ENCODE measurements around the gene BMPER.

BMPER gene

GRCh38 chr7:33968591-33968990 is 63.3 kb downstream of the BMPER start:
- no peak for DNase-seq (ENCODE audit: low read depth in 2 of 2)

GRCh38 chr7:33970536-33970935 is 65.2 kb downstream of the BMPER start:
- no peak for DNase-seq (ENCODE audit: low read depth in 2 of 2)

DNA sequence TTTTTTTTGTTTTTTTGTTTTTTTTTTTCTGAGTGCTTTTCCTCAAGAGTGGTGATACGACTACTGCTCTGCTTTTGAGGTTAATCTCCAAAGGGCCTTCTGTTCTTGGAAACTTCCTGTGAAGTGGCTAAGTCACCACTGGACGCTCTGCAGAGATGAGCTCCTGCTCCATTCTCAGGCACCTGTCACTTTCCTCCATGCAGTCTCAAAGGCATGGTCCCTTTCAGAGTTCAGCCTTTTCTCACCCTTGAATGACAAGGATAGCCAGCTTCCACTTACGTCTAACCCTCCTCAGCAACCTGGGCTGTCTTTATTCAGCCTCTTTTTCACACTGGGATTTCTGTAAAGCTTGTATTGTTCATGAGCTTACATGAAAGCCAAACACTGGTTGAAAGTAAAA is 65.8 kb downstream of the BMPER start:
- no peak for DNase-seq (ENCODE audit: low read depth in 2 of 2)

- DNase-seq (ENCODE audit: low read depth in 2 of 2): no peak
Observed at GRCh38 chr7:33973231-33974015, 68.1 kb downstream of the BMPER start.

DNA sequence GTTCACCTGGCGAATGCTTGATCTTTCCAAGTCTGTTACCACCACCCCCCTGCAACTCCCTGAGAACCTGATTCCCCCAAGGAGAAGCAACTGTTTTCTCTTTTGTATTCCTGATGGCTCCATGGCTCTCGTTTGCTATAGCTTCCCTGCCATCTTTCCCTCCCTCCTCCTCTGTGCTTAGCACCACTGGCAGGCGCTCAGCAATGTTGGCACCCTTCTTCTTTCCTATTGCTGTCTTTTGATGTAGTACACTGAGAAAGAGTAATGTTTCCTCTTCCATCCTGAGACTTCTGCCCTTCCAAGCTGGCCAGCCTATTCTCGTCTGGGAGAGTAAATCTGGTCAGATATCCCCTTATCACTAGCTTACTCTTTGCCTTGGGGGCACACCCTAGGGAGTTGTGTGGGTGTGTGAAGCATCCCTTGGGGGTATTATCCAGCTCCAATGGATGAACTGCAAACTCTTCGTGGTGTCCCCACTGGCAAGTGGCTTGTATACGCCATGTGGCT is 74.0 kb downstream of the BMPER start:
- DNase-seq (ENCODE audit: low read depth in 2 of 2): no peak

DNA sequence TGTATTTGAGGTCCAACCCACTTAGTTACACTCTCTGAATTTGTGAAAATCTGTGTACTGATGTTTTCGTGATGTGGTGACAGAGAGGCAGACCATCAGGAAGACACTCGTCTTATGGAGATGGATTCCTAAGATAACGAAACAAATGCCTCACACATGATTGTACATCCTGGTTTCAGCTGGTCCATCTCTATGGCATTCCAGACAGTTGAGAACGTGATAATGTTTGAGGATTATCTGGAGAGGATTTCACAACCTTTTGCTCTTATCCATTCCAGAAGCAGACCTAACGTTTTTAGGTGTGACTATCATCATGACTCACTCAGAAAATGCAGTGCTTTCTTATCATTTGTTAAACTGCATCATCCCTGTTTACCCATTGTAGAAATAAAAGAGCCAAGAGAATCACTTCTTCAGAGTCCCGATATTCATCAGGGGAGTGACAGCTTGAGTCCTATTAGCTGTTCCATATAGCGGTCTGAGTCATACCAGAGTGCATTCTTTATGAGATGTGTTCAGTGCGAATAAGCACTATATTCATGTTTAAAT is 74.5 kb downstream of the BMPER start:
- no peak for DNase-seq (ENCODE audit: low read depth in 2 of 2)

GRCh38 chr7:33981226-33981625 is 75.9 kb downstream of the BMPER start:
- DNase-seq (ENCODE audit: low read depth in 2 of 2): no peak

DNA sequence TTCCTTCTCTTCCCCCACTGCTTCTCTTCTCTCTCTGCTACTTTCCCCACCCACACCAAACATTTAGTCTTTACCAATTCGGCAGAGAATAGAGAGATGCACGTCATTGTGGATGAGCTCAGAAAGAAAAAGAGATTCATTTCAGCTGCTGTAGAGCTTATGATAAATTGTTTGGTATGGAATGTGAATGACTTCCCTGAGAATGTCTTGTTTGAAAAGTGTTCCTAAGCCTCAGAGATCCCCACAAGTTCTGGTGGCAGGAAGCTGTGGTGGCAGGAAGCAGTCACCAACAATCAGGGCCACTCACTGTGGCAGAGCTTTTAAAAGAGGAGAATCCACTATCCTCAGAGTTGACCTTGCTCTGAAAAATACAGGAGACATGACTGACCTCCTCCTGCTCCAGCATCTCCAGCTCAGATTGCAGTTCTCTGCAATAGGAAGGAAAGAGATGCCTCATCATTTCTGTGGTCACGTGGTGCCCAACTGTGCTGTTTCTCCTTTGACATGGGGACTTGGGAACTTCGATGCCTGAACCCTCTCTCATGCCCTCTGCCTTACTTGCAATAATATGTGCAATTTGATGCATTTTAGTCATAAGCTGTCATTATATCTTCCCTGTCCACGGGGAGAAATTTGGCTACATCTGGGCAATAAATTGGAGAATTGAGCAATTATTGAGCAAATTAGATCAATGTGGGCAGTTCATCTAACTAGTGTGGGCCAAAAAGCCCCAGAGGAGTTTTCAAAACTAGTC is 76.5 kb downstream of the BMPER start:
- DNase-seq (ENCODE audit: low read depth in 2 of 2): no peak

DNA sequence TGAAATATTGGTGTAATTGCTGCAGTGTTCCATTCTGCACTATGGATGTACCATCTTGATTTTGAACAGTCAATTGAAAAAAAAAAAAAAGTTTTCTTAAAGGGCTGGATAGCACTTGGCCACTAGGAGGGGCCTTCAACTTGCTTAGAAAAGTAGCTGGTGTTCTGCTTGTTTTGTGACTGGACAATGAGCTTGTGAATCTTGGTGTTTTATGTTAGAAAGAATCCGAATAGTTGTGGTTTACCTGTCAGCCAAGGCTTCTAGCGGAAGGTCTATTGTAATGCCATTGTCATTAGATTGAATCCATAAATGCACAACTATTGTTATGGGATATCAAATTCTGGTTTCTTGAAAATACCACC is 77.1 kb downstream of the BMPER start:
- DNase-seq (ENCODE audit: low read depth in 2 of 2): no peak

DNA sequence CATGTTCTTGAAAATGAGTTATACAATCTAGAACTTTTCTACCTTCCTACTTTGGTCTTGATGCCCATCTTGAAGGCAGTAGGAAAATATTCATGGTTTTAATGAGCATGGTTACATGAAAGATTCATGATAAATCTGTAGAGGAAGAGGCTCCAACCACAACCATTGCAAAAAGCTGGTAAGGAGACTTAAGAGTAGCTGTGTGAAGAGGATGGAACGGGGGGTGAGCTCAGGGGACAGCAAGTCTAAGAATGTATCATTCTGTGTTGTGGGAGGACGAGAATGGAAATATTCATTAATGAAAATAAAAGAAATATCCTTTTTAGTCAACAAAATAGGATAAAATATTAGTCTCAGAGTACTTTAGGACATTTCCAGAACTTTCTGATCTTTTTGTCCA is 81.1 kb downstream of the BMPER start:
- DNase-seq (ENCODE audit: low read depth in 2 of 2): no peak

DNA sequence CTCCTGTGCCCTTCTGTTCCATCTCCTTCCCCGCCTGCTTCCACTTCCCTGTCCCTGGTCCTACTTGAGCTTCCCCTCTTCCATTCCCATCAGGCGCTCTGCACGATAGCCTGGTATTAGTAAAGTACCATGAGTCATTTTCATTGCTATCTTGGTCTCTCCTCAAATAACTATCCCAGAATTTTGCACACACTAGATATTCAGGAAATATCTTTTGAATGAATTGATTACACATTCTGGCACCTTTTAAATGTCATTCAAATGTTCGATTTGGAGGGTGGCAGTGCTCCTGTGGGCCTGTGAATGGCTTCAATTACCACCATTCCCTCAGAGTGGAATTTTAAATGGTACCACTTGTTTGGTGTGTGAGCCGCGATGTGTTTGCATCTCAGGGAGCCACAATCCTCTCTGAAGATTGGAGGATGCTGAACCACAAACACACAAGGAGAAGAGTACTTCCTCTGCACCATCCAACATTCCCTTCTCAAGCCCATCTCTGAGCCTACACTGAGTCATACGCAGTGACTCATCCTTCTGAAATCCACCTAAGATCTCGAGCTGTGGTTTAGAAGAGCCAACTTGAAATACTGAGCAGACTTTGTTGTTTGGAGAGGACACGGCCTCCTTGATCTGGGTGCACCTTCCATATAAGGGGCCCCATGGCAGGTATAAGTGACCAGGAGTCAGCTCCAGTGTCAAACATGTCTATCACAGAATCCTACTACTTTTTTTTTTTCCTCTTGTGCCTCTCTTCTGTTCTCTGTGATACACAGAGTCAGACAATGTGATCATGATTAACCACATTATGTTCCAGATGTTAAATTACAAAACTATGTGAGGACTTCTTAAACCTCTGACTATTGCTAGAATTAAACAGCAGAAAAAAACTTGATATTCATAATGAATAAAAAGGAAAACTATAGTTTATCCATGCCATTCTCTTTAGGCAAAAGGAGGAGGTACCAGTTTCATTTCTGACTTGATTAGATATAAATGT is 81.9 kb downstream of the BMPER start:
- no peak for DNase-seq (ENCODE audit: low read depth in 2 of 2)

DNA sequence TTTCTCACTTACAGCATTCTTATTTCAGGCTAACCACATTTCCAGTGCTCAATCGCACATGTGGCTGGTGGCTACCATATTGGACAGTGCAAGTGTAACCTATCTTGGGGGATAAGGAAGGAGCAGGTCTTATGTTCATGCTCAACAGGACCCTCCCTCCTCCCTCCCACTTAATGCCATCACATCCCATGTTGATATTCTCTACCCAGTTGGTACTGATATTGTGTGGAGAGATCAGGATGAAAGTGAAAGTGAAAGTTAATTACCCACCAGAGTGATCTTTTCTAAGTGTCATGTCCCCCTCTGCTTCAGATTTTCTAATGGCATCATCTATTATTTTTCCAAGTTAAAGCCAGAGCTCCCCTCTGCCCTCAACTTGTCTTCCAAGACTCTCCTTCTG is 91.6 kb downstream of the BMPER start:
- DNase-seq (ENCODE audit: low read depth in 2 of 2): no peak

DNA sequence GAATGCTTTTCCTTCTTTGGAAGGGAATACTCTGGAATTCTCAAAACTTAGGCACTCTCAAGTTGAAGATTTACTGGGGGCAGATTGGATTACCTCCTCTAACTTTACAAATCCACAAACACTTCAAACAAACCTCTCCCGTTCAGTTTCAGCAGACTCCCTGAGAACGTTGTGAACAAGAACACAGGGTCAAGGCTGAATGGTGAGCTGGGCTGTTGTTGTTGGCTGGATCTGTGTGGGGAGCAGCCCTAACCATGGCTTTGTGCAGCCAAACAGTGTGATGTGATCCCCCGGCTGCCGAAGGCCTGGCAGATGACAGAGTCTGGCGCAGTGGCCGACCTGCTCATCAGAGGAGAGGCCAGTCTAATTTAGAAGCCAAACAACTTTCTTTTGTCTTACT is 93.1 kb downstream of the BMPER start:
- DNase-seq (ENCODE audit: low read depth in 2 of 2): no peak

DNA sequence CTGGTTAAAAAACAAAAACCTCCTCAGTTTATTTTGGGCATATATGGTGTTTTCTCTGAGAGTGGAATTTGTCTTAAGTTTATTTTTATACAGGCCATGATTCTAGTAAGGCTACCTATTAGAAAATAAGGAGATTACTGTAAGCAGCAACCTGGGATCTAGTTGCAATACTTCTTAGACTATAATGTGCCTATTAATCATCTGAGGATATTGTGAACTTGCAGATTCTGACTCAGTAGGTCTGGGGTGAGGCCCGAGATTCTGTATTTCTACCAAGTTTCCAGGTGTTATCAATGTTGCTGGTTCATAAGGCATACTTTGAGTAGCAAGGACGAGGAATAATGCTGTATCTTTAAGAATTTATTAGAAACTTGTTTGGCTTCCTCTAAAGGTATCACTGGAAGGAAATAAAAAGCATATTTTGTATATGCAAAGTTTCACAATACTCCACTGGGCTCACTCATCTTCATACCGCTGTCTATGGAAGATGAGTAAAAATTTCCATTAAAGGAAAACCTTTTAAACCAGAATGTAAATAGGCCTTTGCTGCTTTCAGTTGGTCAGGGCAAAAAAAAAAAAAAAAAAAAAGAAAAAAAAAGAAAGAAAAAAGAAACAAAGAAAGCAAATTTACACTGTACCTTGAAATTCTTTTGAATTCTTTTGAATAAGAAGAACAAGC is 105.8 kb downstream of the BMPER start:
- no peak for DNase-seq (ENCODE audit: low read depth in 2 of 2)

GRCh38 chr7:34011696-34012095 is 106.4 kb downstream of the BMPER start:
- no peak for DNase-seq (ENCODE audit: low read depth in 2 of 2)

GRCh38 chr7:34013421-34013820 is 108.1 kb downstream of the BMPER start:
- no peak for DNase-seq (ENCODE audit: low read depth in 2 of 2)

DNA sequence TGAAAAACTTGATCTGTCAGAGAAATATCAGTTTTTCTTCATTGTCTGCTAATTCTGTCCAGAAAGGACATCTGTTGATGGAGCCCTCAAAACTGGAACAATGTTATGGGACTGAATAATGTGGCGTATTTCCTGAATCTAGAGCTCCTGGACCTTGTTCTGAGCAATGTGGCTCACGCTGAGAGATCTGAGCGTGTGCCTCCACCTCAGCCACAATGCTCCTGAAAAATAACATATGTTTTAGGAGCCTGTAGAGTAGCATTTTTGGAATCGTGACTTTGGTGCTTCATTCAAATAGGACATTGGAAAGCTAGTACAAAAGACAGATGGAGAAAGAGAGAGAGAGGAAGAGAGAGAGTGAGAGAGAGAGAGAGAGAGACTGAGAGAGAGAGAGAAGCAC is 110.3 kb downstream of the BMPER start:
- DNase-seq (ENCODE audit: low read depth in 2 of 2): no peak

DNA sequence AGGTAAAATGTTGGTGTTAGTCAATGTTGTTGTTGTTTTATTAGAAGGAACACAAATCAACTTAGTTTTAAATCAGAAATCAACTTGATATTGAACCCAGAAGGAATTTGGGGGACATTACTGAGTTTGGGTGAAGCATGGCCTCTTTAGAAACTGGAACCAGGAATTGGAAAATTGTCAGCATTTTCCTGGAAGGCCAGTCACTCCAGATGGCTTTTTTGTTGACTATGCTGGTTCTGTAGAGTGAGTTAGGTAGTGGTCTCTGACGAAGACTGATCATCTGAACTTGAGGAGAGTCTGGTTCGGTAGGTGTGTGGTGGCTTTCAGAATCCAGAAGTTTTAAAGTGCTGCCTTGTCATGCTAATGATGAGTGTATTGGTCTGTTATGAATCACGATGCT is 111.5 kb downstream of the BMPER start:
- DNase-seq (ENCODE audit: low read depth in 2 of 2): no peak

- DNase-seq (ENCODE audit: low read depth in 2 of 2): no peak
Observed at GRCh38 chr7:34019301-34019790, 114.0 kb downstream of the BMPER start.

- DNase-seq (ENCODE audit: low read depth in 2 of 2): no peak
Observed at GRCh38 chr7:34022626-34023025, 117.3 kb downstream of the BMPER start.

DNA sequence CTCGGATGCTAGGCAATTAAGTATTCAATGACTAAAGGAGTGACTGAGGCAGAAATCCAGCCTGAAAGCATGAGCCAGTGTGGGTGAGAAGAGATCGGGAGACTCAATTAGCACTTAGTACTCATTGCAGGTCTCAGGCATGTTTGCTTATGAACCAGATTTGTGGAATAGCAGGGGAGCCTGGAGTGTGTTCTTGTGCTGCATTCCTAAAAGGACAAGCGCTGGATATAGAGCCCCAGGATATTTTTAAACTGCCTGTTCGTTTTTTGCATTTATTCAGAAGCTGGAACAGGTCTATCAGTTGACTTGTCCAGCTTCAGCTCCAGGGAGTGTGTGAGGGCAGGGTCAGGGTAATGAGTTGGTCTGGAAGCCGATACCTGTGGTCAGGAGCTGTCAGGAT is 120.3 kb downstream of the BMPER start:
- no peak for DNase-seq (ENCODE audit: low read depth in 2 of 2)

Measured in stimulated activated CD8-positive, alpha-beta memory T cell treated with anti-CD3 and anti-CD28 coated beads, Interleukin-7, amount 100 ng/mL, for 4 hours (primary cell).